Measurements from ENCODE around the gene KIFC1.
"Not testable (repeated sequence)": the region's sequence is repeated elsewhere in the genome, so short reads cannot be mapped to it uniquely, and the experiment has no call there.

Gene KIFC1

GRCh38 chr6:33391278-33391921 lies at the start of gene KIFC1:
KIFC1 (plus strand) TSS chr6:33391823; CDS start chr6:33391986, 163 bp downstream.
- peak; percentile 98 for DNase-seq

DNA sequence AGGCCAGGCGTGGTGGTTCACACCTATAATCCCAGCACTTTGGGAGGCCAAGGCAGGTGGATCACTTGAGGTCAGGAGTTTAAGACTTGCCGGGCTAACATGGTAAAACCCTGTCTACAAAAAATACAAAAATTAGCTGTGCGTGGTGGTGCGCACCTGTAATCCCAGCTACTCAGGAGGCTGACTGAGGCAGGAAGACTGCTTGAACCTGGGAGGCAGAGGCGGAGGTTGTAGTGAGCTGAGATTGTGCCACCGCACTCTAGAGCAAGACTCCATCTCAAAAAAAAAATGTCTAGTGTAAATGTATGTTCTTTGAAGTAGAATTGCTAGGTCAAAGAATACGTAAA lies 48.0 kb upstream of the KIFC1 start:
- DNase-seq = not testable (repeated sequence)

- no peak for DNase-seq
Observed at GRCh38 chr6:33343953-33344611, 47.5 kb upstream of the KIFC1 start.

DNA sequence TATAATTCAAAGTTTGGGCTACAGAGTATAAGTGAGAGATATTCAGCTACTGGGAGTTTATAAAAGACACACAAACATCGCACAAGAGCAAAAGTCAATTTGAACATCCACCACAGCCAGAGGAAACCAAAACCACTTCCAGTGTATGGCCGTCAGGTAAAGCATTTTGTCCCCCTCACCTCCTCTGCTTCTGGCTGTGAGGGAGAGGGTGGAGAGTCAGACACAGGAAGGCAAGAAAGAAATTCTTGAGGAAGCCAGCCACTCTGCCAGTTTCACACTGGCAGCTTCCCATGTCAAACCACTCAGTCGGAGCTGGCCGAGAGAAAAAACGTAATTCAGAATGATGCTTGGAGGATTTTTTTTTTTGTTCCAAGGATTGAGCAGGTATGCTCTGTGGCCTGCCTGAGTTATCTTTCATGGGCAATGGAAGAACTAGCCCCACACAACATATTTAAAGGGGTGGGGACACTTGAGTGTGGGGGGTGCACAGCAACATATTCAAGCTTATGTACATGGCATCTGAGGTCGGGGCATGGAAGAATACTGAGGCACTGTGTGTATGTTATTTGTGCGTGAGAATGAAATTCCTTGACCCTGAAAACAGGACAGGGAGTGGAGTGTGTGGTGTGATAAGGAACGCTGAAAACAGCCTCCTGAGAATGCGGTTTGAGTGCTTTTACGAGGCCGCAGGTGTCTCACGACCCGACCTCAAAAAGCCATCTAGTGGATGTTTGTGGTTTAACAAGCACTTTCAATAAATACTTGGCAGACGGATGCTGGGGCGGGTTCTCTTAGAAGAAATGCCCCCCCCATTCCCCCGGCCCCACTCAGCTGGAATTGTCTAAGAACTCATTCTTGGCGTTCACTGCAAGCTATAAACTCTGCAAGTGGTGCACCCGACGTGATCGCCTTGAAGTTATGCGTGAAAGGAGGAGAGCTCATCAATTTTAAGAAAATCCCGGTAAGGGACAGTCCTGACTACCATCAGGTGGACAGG lies 46.6 kb upstream of the KIFC1 start:
- peak; percentile 33 for DNase-seq

- not testable (repeated sequence) for DNase-seq
Observed at GRCh38 chr6:33346972-33347371, 44.7 kb upstream of the KIFC1 start.

DNA sequence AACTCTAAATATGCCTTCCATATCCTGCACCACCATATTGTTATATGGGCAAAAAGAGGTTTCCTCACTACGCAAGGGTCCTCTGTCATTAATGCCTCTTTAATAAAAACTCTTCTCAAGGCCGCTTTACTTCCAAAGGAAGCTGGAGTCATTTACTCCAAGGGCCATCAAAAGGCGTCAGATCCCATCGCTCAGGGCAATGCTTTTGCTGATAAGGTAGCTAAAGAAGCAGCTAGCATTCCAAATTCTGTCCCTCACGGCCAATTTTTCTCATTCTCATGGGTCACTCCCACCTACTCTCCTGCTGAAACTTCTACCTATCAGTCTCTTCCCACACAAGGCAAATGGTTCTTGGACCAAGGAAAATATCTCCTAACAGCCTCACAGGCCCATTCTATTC lies 43.8 kb upstream of the KIFC1 start:
- DNase-seq = no peak

DNA sequence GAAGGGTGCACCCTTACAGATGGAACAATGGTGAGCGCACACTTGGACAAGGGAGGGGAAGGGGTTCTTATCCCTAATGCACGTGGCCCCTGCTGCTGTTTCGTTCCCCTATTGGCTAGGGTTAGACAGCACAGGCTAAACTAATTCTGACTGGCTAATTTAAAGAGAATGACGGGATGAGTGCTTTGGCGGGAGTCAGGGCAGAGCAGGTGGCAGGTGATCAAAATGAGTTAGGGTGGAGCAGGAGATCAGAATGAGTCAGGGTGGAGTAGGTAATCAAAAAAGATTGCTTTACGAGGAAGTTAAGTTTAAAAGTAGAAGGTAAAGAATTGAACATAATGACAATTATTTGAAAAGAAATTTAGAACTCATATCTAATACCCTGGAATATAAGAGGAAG lies 35.8 kb upstream of the KIFC1 start:
- not testable (repeated sequence) for DNase-seq

DNA sequence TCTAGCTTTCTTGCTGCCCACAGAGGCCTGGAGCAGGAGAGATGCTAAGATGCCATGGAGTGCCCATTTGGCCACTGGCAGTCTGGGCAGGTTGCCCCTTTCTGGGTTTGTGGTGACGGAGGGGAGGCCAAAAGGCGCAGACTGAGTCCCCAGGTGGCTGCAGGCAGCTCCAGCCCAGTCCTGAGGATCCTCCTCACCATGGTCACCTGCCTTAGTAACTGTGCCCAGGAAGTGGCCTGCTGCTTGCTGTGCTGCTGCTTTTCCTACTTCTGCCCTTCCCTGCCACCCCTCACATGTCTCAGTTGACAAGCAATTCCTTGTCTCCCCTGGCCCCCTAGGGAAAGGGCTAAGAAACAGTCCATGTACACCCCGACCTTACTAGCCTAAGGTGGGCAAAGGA lies 35.3 kb upstream of the KIFC1 start:
- no peak for DNase-seq

- DNase-seq = not testable (repeated sequence)
Observed at GRCh38 chr6:33357160-33357871, 34.3 kb upstream of the KIFC1 start.

DNA sequence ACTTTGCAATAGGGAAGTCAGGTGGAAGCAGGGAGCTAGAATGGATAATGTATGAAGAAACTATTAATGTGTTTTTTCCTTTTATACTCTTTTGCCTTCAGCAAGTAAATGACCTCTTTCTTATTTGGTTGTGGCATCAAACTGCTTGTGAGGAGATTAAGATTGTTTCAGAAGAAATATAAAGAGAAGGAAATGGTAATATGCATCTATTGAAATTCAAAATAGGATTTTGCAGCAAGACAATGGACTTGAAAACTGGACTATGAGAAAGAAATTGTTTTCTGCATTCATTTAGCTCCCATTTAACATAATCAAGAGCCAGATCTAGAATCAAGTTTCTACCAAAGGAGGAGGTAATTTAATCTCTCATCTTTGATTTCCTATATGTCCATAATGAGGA lies 32.3 kb upstream of the KIFC1 start:
- DNase-seq = no peak

DNA sequence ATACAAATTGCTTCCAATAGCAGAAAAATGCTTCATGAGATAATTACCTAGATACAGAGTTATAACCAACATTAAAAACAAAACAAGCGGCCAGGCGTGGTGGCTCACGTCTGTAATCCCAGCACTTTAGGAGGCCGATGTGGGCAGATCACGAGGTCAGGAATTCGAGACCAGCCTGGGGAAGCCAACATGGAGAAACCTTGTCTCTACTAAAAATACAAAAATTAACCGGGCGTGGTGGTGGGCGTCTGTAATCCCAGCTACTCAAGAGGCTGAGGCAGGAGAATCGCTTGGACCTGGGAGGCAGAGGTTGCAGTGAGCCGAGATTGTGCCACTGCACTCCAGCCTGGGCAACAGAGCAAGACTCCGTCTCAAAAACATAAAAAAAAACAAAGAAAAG lies 28.1 kb upstream of the KIFC1 start:
- not testable (repeated sequence) for DNase-seq

DNA sequence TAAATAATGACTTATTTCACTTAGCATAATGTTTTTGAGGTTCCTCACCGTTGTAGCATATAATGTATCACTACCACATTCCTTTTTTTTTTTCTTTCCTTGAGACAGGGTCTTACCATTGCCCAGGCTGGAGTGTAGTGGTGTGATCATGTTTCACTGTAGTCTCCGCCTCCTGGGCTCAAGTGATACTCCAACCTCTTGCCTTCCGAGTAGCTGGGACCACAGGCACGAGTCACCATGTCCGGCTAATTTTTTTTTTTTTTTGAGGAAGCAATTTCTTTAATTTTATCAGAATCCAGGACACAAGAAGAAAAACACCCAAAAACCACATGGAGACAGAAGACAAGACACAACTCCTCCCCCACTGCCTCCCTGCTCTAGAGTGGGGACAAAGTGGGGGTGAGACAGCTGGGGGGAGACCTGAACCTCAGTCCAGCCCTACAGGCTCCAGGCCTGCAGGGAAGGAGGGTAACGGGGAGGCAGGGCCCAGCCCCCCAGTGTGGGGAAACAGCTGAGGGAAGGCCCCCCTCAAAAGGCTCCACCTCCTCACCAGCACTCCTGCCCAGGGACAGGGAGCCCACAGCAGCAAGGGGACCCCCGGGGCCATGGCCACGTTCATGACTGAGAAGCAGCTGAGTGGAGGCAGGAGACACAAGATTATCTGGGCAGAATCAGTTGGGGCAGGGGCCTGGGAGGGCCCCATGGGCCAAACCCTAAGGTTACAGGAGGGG lies 27.0 kb upstream of the KIFC1 start:
- DNase-seq = not testable (repeated sequence)

DNA sequence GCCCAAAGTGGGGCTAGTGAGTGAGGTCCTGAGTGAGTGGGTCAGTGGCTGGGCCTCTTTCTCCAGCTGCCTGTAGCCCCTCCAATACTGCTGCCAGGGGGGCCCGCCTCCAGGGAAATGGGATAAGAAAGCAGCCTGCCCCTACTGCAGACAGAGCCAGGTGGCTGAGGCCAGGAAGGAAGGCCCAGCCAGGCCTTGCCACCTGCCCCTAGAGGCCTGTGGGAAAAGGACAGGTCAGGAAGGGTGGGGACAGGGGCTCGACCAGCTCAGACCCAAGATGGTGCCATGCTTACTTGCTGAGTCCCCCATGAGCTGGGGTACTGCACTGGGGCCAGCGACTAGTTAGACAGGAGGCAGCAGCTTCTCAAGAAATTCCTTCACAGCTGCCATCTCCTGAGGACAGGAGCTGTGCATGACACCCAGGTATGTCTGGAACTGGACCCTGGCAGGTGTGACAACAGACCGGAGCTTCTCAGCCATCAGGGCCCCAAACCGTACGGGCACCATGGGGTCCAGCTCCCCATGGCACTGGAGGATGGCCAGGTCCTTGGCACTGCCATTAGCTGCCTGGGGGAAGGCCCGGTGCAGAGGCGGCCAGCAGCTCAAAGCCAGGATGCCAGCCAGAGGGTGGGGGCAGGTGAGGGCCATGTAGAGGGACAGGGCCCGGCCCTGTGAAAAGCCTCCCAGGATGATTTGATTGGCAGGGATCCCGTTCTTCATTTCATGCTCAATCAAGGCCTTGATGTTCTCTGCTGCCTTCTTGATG lies 26.2 kb upstream of the KIFC1 start:
- not testable (repeated sequence) for DNase-seq

- DNase-seq = no peak
Observed at GRCh38 chr6:33367009-33367714, 24.5 kb upstream of the KIFC1 start.

GRCh38 chr6:33367715-33368025 lies 24.0 kb upstream of the KIFC1 start:
- DNase-seq = not testable (repeated sequence)

DNA sequence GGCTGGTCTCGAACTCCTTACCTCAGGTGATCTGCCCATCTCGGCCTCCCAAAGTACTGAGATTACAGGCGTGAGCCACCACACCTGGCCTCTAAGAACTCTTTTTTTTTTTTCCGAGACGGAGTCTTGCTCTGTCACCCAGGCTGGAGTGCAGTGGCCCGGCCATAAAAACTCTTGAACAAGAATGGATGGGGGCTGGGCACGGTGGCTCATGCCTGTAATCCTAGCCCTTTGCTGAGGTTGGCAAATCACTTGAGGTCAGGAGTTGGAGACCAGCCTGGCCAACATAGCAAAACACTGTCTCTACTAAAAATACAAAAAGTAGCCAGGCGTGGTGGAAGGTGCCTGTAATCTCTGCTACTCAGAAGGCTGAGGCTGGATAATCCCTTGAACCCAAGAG lies 19.7 kb upstream of the KIFC1 start:
- not testable (repeated sequence) for DNase-seq

DNA sequence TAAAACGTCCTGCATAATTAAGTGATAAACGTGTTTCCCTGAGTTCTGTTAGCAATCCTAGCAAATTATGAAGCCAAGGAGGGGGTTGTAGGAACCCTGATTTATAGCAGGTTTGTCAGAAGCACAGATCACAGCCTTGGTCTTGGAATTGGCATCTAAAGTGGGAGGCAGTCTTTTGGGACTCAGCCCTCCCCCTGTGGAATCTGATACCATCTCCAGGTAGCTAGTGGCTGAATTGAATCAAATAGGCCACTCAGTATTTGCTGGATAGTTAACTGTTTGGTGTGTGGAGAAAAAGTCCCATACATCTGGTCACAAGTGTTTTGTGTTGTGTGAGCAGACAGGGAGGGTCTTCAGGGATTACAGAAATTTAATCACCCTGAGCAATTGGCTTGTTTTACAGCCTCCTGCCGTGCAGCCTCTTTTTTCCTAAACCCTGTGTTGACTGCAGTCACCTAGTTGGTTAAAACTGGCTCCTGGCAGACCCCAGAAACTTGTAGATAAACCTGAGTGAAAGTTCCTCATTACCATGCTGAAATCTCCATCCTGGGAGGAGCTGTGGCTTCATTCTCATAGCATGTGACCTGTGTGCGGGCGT lies 19.0 kb upstream of the KIFC1 start:
- no peak for DNase-seq

DNA sequence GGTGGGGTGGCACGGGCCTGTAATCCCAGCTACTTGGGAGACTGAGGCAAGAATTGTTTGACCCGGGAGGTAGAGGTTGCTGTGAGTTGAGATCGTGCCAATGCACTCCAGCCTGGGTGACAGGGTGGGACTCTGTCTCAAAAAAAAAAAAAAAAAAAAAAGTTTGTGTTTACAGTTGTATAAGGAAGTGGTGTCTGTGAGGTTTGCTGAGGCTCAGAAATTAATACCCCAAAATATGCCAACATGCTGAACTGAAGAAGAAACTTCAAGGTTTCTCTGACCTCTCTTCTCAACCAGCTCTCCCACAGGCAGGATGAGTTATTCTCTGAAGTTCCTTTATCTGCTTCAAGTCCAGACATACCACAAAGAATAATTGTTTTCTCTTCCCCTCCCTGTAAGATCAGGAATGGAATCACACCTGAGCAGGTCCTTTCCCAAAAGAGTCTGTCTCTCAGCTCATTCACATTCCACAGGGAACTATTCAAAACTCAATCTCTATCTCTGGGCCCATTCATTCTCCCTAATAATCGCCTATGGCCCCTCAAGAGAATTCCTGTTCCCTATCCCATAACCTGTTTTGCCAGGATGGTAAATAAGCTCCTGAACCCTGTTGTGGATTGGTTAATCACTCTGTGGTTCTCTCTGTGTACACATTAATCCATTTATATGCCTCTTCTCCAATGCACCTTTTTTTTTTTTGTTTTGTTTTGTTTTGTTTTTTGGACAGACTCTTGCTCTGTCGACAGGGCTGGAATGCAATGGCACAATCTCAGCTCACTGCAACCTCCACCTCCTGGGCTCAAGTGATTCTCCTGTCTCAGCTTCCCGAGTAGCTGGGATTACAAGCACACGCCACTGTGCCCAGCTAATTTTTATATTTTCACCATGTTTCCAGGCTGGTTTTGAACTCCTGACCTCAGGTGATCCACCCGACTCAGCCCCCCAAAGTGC lies 17.4 kb upstream of the KIFC1 start:
- DNase-seq = no peak

DNA sequence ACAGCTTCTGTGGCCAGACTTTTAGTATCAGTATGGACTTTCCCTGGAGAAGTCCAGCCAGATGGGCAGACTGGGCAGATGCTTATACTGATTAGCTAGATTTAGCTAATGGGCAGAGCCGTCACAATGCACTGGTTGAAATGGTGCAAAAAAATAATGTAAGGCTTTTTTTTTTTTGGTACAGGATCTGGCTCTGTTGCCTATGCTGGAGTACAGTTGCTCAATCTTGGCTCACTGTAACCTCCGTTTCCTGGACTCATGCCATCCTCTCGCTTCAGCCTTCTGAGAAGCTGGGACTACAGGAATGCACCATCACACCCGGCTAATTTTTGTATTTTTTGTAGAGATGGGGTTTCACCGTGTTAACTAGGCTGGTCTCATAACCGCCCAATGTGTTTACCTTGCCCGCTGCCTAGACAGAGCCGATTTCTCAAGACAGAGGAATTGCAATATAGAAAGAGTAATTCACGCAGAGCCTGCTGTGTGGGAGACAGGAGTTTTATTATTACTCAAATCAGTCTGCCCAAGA lies 16.4 kb upstream of the KIFC1 start:
- no peak for DNase-seq
